ENCODE data around the gene ZNRF4.
A peak's percentile ranks its signal among the peaks of the same experiment; 100 is the strongest.

Gene ZNRF4

DNA sequence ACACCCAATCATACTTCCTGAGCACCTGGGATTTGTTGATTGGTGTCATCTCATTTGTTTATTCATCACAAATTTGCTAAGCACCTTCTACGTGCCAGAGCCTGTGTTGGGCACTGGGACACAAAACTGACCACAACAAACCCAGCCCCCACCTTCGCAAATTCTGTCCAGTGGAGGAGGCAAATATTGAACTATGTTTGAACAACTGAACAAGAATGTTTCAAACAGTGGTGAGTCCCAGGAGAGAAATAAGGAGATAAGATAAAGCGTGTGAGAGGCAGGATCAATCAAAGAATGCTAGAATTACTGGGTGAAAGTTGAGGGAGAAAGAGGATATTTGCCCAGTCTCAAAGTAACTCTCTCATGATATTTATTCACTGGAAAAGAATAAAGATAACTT, 8.7 kb downstream of the ZNRF4 start:
- H3K27ac ChIP-seq (ENCODE audit: extremely low read depth, low read depth, low read length) = no peak overlapping the region
- CTCF ChIA-PET = no interaction called here
- POLR2A ChIA-PET = no interaction called here
- no peak for TF ChIP-seq ZNF350 (tag by site-specific recombination; IDR thresholded peaks at IDR 0.05)
- TF ChIP-seq, protein P1, sequence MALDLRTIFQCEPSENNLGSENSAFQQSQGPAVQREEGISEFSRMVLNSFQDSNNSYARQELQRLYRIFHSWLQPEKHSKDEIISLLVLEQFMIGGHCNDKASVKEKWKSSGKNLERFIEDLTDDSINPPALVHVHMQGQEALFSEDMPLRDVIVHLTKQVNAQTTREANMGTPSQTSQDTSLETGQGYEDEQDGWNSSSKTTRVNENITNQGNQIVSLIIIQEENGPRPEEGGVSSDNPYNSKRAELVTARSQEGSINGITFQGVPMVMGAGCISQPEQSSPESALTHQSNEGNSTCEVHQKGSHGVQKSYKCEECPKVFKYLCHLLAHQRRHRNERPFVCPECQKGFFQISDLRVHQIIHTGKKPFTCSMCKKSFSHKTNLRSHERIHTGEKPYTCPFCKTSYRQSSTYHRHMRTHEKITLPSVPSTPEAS (tag by site-specific recombination; IDR thresholded peaks at IDR 0.05) = no peak
- no peak for TF ChIP-seq REPIN1 (tag by site-specific recombination; IDR thresholded peaks at IDR 0.05; ENCODE audit: low read depth)
- no peak for TF ChIP-seq GLIS1 (tag by site-specific recombination; IDR thresholded peaks at IDR 0.05)
- TF ChIP-seq, protein P2, sequence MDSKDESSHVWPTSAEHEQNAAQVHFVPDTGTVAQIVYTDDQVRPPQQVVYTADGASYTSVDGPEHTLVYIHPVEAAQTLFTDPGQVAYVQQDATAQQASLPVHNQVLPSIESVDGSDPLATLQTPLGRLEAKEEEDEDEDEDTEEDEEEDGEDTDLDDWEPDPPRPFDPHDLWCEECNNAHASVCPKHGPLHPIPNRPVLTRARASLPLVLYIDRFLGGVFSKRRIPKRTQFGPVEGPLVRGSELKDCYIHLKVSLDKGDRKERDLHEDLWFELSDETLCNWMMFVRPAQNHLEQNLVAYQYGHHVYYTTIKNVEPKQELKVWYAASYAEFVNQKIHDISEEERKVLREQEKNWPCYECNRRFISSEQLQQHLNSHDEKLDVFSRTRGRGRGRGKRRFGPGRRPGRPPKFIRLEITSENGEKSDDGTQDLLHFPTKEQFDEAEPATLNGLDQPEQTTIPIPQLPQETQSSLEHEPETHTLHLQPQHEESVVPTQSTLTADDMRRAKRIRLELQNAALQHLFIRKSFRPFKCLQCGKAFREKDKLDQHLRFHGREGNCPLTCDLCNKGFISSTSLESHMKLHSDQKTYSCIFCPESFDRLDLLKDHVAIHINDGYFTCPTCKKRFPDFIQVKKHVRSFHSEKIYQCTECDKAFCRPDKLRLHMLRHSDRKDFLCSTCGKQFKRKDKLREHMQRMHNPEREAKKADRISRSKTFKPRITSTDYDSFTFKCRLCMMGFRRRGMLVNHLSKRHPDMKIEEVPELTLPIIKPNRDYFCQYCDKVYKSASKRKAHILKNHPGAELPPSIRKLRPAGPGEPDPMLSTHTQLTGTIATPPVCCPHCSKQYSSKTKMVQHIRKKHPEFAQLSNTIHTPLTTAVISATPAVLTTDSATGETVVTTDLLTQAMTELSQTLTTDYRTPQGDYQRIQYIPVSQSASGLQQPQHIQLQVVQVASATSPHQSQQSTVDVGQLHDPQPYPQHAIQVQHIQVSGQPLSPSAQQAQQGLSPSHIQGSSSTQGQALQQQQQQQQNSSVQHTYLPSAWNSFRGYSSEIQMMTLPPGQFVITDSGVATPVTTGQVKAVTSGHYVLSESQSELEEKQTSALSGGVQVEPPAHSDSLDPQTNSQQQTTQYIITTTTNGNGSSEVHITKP (tag by site-specific recombination; IDR thresholded peaks at IDR 0.05) = no peak
- TF ChIP-seq BCL11A (tag by site-specific recombination; IDR thresholded peaks at IDR 0.05; ENCODE audit: low read depth) = no peak
- TF ChIP-seq ZNF48 (tag by site-specific recombination; IDR thresholded peaks at IDR 0.05) = no peak
- no peaks in the 10 kb centered on the region for H3K4me1 ChIP-seq (ENCODE audit: control insufficient read depth, insufficient read depth, low read length)
- H3K9me3 ChIP-seq (ENCODE audit: control insufficient read depth, insufficient read depth, low read depth, low read length) = no peaks in the 10 kb centered on the region
- no peak overlapping the region for H3K4me3 ChIP-seq (ENCODE audit: low read depth, low read length)
- H3K36me3 ChIP-seq (ENCODE audit: control insufficient read depth in 2 of 2, insufficient read depth in 1 of 2, low read length in 2 of 2) = no peaks in the 10 kb centered on the region

DNA sequence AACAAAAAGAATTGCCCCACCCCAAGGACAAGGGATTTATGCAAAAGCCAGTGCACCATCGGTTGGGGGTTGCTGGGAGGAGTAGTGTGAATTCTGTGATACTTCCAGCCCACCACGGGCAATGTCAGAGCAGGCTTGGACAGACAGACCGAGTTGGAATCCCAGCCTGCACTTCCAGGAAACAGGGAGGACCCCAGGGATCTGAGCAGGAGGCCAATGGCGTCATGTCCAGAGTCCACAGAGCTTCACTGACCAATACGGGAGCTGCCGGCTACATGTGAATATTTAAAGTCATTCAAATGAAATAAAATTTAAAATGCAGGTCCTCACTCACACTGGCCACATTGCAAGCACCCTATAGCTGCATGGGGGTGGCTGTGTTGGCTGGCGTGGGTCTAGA, 10.9 kb downstream of the ZNRF4 start:
- Histone ChIP-seq H3K4me1 (ENCODE audit: control insufficient read depth, insufficient read depth, low read length) (no peaks in the 10 kb centered on the region; the same call in 1 of the 2 replicates), H3K4me3 (ENCODE audit: low read depth, low read length) (no peak overlapping the region), H3K9me3 (ENCODE audit: control insufficient read depth, insufficient read depth, low read depth, low read length) (no peaks in the 10 kb centered on the region), H3K27ac (ENCODE audit: extremely low read depth, low read depth, low read length) (no peak overlapping the region), H3K36me3 (ENCODE audit: control insufficient read depth in 2 of 2, insufficient read depth in 1 of 2, low read length in 2 of 2) (no peaks in the 10 kb centered on the region)
- ChIA-PET CTCF (no interaction called here), POLR2A (no interaction called here)
- no peak for TF ChIP-seq ZNF585B (tag by site-specific recombination; IDR thresholded peaks at IDR 0.05)
- no peak for TF ChIP-seq ZNF514 (tag by site-specific recombination; IDR thresholded peaks at IDR 0.05)
- no peak for TF ChIP-seq OSR2 (tag by site-specific recombination; IDR thresholded peaks at IDR 0.05)
- no peak for TF ChIP-seq ZNF341 (tag by site-specific recombination; IDR thresholded peaks at IDR 0.05; ENCODE audit: low read depth)
- no peak for TF ChIP-seq ZBTB20 (tag by site-specific recombination; IDR thresholded peaks at IDR 0.05)
- no peak for TF ChIP-seq ZNF423 (tag by site-specific recombination; IDR thresholded peaks at IDR 0.05)
- TF ChIP-seq ZNF404 (tag by site-specific recombination; IDR thresholded peaks at IDR 0.05) = no peak
- no peak for TF ChIP-seq ZNF529 (tag by site-specific recombination; IDR thresholded peaks at IDR 0.05; ENCODE audit: insufficient replicate concordance)
- TF ChIP-seq ZNF302 (tag by site-specific recombination; IDR thresholded peaks at IDR 0.05; ENCODE audit: low read depth) = no peak
- no peak for TF ChIP-seq ZNF600 (tag by site-specific recombination; IDR thresholded peaks at IDR 0.05)
- no peak for TF ChIP-seq ZNF19 (tag by site-specific recombination; IDR thresholded peaks at IDR 0.05; ENCODE audit: low read depth)

DNA sequence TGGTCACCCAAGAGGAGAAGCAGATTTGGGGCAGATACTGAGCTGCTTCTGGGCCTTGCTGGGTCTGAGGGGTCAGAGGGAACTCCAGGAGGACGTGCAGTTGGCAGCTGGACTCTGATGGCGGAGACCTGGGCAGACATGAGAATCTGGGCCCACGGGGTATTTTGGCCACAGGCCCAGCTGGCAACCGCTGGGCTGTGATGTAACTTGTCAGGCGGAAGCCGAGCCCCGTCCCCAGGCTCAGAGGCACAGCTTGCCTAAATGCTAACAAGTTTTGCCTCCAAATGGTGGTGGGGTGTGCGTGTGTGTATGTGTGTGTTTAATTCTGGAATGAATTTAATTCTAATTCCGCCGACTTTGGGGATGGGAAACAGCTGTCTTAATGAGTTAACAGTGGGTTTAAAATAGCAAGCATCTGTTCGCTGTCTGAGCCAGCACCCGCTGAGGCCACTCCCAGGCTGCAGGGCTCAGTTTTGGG, 11.6 kb downstream of the ZNRF4 start:
- CTCF ChIA-PET = interaction anchor here (0.6 to 1.0 kb wide), 2 partner anchors 11 to 34 kb away, joined by 3 to 4 read pairs; no protein-coding TSS in a partner anchor
- Histone ChIP-seq H3K27ac (ENCODE audit: extremely low read depth, low read depth, low read length) (no peak overlapping the region), H3K9me3 (ENCODE audit: control insufficient read depth, insufficient read depth, low read depth, low read length) (no peaks in the 10 kb centered on the region), H3K36me3 (ENCODE audit: control insufficient read depth in 2 of 2, insufficient read depth in 1 of 2, low read length in 2 of 2) (no peaks in the 10 kb centered on the region), H3K4me3 (ENCODE audit: low read depth, low read length) (no peak overlapping the region), H3K4me1 (ENCODE audit: control insufficient read depth, insufficient read depth, low read length) (no peaks in the 10 kb centered on the region; the same call in 1 of the 2 replicates)
- POLR2A ChIA-PET = interaction anchor here (0.6 kb wide), 1 partner anchor 47 kb away, joined by 3 read pairs; no protein-coding TSS in a partner anchor
- TF ChIP-seq, protein P3, sequence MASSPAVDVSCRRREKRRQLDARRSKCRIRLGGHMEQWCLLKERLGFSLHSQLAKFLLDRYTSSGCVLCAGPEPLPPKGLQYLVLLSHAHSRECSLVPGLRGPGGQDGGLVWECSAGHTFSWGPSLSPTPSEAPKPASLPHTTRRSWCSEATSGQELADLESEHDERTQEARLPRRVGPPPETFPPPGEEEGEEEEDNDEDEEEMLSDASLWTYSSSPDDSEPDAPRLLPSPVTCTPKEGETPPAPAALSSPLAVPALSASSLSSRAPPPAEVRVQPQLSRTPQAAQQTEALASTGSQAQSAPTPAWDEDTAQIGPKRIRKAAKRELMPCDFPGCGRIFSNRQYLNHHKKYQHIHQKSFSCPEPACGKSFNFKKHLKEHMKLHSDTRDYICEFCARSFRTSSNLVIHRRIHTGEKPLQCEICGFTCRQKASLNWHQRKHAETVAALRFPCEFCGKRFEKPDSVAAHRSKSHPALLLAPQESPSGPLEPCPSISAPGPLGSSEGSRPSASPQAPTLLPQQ (tag by site-specific recombination; IDR thresholded peaks at IDR 0.05) = peak; percentile 63; the same call in 1 of the 2 replicates
- TF ChIP-seq KLF16 (tag by site-specific recombination; IDR thresholded peaks at IDR 0.05) (peak; percentile 41; the same call in 1 of the 2 replicates), HOXA7 (CRISPR knock-in tag; IDR thresholded peaks at IDR 0.05; ENCODE audit: borderline replicate concordance) (no peak), ZNF768 (tag by site-specific recombination; IDR thresholded peaks at IDR 0.05) (no peak), ZIC2 (tag by site-specific recombination; IDR thresholded peaks at IDR 0.05) (peak; percentile 49), ZNF366 (tag by site-specific recombination; conservative IDR thresholded peaks at IDR 0.05) (no peak), ZFP69B (tag by site-specific recombination; IDR thresholded peaks at IDR 0.05) (0 out of 2 replicates have a peak, but pooled peaks have one; percentile 29), MYNN (tag by site-specific recombination; IDR thresholded peaks at IDR 0.05; ENCODE audit: borderline replicate concordance) (no peak), ZNF266 (tag by site-specific recombination; IDR thresholded peaks at IDR 0.05; ENCODE audit: low read depth) (no peak), ZBTB1 (tag by site-specific recombination; IDR thresholded peaks at IDR 0.05) (no peak), ZNF629 (tag by site-specific recombination; IDR thresholded peaks at IDR 0.05) (no peak)

Measured in HEK293 (cell line).